KOPT-K1 (cell line): ENCODE data around the gene PHF21B.
"Not testable (repeated sequence)": the region's sequence is repeated elsewhere in the genome, so short reads cannot be mapped to it uniquely, and the experiment has no call there.

Source experiments
- H3K27ac ChIP-seq: fragments of 200-600 bp; sonication (generic); 2 replicates; pipeline ENCODE4 v1.5.1; 2016; ENCODE audit warnings: antibody characterized with exemption, mild to moderate bottlenecking, low read depth, low read length; ENCODE audit not compliant: poor library complexity, severe bottlenecking
- H3K36me3 ChIP-seq: fragments of 200-600 bp; sonication (generic); 2 replicates; pipeline ENCODE4 v1.5.1; 2017; ENCODE audit warnings: antibody characterized with exemption, mild to moderate bottlenecking, low read length, moderate library complexity; ENCODE audit not compliant: insufficient read depth
- H3K9me3 ChIP-seq: fragments of 200-600 bp; sonication (generic); 2 replicates; pipeline ENCODE4 v1.5.1; 2017; ENCODE audit warnings: antibody characterized with exemption, low read length, mild to moderate bottlenecking; ENCODE audit not compliant: insufficient read depth, poor library complexity, severe bottlenecking

The PHF21B gene

GRCh38 chr22:44869196-44869595, 140.6 kb downstream of the PHF21B start:
- Histone ChIP-seq H3K36me3 (no peaks in the 10 kb centered on the region), H3K9me3 (peaks cover 12% of the 10 kb centered on the region), H3K27ac (no peak overlapping the region)

- H3K27ac ChIP-seq: no peak overlapping the region
- no peaks in the 10 kb centered on the region for H3K36me3 ChIP-seq
- no peaks in the 10 kb centered on the region for H3K9me3 ChIP-seq
Observed at GRCh38 chr22:44865193-44866057, 144.4 kb downstream of the PHF21B start.

- Histone ChIP-seq H3K9me3 (no peaks in the 10 kb centered on the region), H3K27ac (no peak overlapping the region), H3K36me3 (no peaks in the 10 kb centered on the region)
Observed at GRCh38 chr22:44862981-44863860, 146.6 kb downstream of the PHF21B start.

GRCh38 chr22:44862281-44862680, 147.5 kb downstream of the PHF21B start:
- H3K27ac ChIP-seq: no peak overlapping the region
- H3K9me3 ChIP-seq: no peaks in the 10 kb centered on the region
- H3K36me3 ChIP-seq: no peaks in the 10 kb centered on the region

- Histone ChIP-seq H3K36me3 (no peaks in the 10 kb centered on the region), H3K9me3 (no peaks in the 10 kb centered on the region), H3K27ac (no peak overlapping the region)
Observed at GRCh38 chr22:44861245-44861644, 148.6 kb downstream of the PHF21B start.

- Histone ChIP-seq H3K27ac (no peak overlapping the region), H3K9me3 (no peaks in the 10 kb centered on the region), H3K36me3 (no peaks in the 10 kb centered on the region)
Observed at GRCh38 chr22:44860311-44860710, 149.5 kb downstream of the PHF21B start.

GRCh38 chr22:44859641-44860040, 150.2 kb downstream of the PHF21B start:
- Histone ChIP-seq H3K36me3 (no peaks in the 10 kb centered on the region), H3K27ac (no peak overlapping the region), H3K9me3 (no peaks in the 10 kb centered on the region)

- H3K27ac ChIP-seq, H3K36me3 ChIP-seq, H3K9me3 ChIP-seq: not testable (repeated sequence)
Observed at GRCh38 chr22:44858819-44859218, 151.0 kb downstream of the PHF21B start.

- Histone ChIP-seq H3K9me3 (no peaks in the 10 kb centered on the region), H3K27ac (no peak overlapping the region), H3K36me3 (no peaks in the 10 kb centered on the region)
Observed at GRCh38 chr22:44855855-44856254, 153.9 kb downstream of the PHF21B start.

- not testable (repeated sequence) for H3K9me3 ChIP-seq, H3K27ac ChIP-seq, H3K36me3 ChIP-seq
Observed at GRCh38 chr22:44854641-44855040, 155.2 kb downstream of the PHF21B start.

- Histone ChIP-seq H3K9me3 (no peaks in the 10 kb centered on the region), H3K27ac (no peak overlapping the region), H3K36me3 (no peaks in the 10 kb centered on the region)
Observed at GRCh38 chr22:44850946-44851345, 158.9 kb downstream of the PHF21B start.

GRCh38 chr22:44848791-44849420, 160.9 kb downstream of the PHF21B start:
- H3K36me3 ChIP-seq: no peaks in the 10 kb centered on the region
- H3K9me3 ChIP-seq: no peaks in the 10 kb centered on the region
- H3K27ac ChIP-seq: no peak overlapping the region

- Histone ChIP-seq H3K27ac (no peak overlapping the region), H3K9me3 (no peaks in the 10 kb centered on the region), H3K36me3 (no peaks in the 10 kb centered on the region)
Observed at GRCh38 chr22:44848296-44848741, 161.5 kb downstream of the PHF21B start.

- no peaks in the 10 kb centered on the region for H3K36me3 ChIP-seq
- H3K9me3 ChIP-seq: no peaks in the 10 kb centered on the region
- H3K27ac ChIP-seq: no peak overlapping the region
Observed at GRCh38 chr22:44847892-44848291, 161.9 kb downstream of the PHF21B start.

GRCh38 chr22:44847380-44847779, 162.4 kb downstream of the PHF21B start:
- Histone ChIP-seq H3K27ac (no peak overlapping the region), H3K36me3 (no peaks in the 10 kb centered on the region), H3K9me3 (no peaks in the 10 kb centered on the region)
